HPDE6-E6E7 (cell line): ENCODE results near the gene COMTD1.

ENCODE experiments used
- DNase-seq: peaks from one replicate; pipeline ENCODE4 v3.0.0; 2011; ENCODE audit warnings: missing footprints; ENCODE audit errors: extremely low spot score

Gene COMTD1

DNA sequence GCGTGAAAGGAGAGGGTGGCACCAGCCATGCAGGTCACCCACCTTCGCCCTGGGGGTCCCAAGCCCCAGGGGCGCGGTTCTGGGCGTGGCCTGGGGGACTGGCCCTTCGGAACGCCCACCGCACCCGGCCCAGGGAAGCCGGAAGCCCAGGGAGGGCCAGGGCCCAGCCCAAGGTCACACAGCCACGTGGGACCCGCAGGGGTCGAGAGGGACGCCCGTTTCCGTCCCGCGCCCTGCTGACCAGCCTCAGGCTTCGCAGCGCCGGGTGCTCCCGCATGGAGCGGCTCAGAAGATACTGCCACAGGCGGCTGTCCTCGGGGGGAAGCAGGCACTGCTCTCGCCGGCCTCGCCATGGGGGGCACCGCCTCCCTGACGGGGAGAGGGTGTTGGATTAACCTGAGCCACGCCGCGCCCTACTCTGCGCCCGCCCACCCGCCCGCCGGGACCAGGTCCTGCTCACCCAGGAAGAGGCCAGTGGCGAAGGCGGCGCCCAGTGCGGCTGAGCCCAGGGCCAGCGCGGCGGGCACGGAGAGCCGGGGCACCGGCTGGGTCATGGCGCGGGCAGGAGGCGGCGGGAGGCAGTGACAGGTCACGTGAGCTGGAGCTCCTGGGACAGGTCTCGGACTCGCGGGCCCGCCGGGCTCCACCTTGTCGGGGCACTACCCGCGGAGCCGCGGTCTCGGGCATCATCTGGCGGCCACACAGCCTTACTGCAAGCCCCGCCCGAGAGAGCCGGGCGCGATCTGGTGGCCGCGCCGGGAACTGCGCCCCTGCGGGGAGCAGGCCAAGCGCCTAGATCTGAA is at the start of gene COMTD1:
Gene COMTD1 (minus strand): TSS at position 583 of the 803 bp plus-strand sequence. CDS start 29 bp downstream, at position 554.
- DNase-seq, result peak; percentile 95

DNA sequence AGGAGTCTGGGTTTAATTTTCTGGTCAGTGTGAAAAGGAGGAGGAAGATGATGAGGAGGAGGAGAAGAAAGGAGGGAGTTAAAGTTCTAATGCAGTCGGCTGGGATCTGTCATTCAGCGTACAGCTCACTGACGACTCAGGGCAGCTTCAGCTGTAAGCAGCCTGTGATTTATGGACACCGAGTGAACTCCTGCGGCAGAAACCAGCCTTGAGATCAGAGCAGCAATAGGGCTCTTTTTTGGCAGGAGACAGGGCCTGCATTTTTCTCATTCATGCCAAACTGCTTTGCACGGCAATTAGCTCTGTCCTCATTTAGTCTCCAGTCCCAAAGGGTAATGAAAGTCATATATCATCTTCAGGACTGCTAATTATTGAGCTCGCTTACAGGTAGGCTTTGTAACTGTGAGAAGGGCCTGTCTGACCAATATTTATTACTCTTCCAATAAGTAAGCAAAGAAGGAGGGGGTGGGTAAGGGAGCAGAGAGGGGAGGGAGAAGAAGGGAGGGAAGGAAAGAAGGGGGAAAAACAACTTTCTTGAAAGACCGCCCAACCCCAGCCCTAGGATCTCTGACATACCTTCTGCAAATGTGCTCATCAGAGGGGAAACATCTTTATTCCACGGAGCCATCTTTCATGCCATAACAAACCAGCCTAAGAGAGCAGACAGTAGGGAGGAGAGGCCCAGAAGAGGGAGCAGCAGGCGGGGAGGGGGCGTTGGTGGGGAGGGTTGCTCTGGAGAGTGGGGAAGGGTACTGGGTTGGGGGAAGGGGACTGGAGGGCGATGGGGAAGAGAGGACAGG is 48.1 kb upstream of the COMTD1 start:
- DNase-seq, result no peak

DNA sequence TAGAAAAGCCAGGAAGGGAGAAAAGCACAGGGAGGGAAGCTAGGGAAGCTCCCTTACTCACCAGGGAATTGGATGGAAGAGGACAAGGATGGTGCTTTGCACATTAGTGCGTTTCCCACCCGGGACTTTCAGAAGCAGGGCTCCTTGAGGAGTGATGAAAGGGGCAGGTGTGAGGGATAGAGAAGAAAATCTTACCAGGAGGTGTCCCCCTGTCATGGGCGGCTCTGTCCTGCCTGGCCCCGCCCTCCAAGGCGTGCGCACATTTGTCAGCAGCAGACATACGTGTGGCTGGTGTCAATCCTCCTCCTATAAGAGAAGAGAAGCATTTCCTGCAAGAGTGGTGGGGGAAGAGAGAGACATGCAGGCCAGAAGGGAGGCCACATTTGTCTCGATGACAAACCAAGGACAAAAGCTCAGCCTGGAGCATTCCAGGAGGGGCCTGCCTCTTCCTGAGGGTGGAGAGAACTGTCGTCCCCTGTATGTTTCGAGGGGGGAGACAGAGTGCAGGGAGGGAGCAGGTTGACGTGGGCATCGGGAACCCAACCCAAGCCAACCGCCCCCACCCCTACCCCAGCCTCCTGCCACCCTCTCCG is 47.4 kb upstream of the COMTD1 start:
- DNase-seq, result no peak

- DNase-seq, result no peak
Observed at GRCh38 chr10:75281974-75282373, 46.2 kb upstream of the COMTD1 start.

DNA sequence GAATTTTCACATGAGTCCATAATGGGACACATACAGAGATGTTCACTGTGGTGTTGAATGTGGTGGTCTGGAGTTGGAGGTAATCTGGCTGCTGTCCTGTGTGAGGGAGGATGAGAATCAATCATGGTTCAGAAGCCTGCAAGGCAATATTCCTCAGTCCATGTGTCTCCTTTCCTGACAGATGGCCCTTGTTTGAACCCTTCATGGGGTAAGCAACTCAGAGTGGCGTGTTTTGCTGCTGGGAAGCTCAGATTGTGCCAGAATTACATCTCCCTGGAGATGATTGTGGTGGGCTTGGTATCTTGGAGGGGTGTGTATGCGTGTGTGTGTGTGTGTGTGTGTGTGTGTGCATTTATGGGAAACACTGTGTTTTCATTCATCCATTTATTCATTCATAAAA is 44.5 kb upstream of the COMTD1 start:
- no peak for DNase-seq

DNA sequence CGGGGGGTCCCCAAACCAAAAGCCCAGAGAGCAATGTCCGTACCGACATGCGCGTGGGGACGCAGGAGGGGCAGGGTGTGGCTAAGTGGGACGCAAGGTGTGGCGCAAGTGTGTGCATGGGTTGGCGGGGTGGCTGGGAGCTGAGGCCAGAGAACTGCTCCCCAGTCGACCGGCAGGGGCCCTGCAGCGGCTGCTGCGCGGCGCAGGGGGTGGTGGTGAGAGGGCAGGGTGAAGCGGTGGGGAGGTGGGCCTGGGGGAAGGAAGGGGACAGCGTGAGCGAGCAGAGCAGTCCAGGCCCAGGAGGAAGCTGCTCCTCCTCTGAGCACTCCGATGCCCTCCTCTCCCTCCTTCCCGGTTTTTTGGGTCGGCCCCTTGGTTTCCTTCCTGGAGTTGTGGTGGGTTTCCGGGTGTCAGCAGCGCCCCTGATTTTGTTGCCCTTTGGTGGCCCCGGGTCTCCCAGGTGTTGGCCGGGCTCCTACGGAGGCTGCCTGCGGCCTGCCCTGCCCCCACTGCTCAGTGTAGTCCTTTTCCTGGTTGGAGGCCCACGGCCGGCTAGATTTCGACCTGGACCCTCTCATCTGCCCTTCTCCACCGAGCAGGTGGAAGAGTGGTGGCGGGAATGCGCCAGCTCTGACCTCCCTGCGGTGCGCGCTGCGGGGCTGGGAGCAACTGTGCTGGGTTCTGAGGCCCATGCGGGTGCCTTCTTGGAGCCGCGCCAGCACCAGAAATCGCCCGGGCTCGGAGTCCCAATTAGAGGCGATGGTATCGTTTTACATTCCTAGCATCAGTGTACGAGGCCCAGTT is 40.5 kb upstream of the COMTD1 start:
- no peak for DNase-seq

DNA sequence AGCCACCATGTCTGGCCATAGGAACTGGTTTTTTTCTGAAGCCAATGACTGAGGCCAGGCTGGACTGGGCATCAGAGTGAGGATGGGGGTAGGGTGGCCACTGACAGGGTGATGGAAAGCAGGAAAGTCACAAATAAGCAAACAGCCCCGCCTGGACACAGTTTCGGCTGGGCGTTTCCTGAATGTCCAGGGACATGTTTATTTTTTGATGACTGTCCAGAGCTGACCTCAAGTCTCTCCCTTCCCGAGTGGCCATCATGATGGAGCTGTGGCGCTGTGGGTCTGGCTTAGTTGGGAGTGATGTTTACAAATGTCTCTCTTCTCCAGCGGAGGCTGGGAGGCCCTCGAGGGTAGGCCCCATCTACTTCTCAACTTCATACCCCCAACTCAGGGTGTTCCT is 37.1 kb upstream of the COMTD1 start:
- no peak for DNase-seq

- no peak for DNase-seq
Observed at GRCh38 chr10:75272094-75272493, 36.3 kb upstream of the COMTD1 start.

- no peak for DNase-seq
Observed at GRCh38 chr10:75269605-75270004, 33.8 kb upstream of the COMTD1 start.

DNA sequence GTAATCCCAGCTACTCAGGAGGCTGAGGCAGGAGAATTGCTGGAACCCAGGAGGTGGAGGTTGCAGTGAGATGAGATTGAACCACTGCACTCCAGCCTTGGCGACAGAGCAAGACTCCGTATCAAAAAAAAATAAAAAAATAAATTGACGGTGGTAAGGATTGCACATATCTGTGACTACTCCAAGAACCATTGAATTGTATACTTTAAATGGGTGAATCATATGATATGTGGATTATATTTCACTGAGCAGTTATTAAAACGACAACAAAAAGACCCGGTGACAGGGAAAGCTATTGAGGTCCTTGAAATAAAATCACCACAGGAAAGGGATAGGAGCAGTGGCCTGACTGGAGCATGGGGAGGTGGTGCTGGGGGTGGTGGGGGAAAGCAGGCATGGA is 31.2 kb upstream of the COMTD1 start:
- DNase-seq, result no peak

DNA sequence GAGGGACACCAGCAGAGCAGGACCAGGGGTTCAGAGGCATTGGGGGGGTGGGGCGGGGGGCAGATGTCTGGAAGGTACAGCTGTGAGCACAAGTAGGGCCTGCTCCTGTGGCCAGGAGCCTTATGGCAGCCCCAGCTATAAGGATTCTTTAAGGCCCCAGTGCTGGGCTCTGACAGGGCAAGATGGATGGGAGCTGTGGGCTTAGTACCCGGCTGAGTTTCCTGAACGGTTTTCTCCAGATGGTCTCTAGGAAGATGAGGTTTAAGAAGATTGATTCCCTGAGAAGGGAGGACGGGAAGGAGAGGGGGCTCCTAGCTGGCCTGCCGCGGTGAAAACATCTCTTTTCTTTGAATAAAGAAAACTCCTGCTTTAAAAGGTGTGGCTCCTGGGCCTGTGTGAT is 30.1 kb upstream of the COMTD1 start:
- DNase-seq, result no peak

DNA sequence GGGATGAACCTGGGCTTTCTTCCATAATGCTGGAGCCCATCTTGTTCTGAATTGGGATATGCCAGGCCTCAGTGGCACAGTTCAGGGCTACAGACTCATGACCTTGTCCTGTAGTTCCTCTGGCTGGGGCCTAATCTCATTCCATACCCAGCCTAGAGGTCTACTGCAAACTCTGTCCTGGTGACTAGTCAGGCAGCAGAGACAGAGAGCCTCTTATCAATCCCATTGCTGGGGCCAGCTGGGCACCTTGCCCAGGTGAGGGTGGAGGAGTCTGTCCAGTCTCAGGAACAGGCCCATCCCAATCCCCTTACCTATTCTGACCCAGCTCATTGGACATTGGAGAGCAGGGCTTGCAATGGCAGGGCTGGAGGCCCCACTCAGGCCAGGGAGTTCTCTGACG is 28.0 kb upstream of the COMTD1 start:
- DNase-seq, result no peak

DNA sequence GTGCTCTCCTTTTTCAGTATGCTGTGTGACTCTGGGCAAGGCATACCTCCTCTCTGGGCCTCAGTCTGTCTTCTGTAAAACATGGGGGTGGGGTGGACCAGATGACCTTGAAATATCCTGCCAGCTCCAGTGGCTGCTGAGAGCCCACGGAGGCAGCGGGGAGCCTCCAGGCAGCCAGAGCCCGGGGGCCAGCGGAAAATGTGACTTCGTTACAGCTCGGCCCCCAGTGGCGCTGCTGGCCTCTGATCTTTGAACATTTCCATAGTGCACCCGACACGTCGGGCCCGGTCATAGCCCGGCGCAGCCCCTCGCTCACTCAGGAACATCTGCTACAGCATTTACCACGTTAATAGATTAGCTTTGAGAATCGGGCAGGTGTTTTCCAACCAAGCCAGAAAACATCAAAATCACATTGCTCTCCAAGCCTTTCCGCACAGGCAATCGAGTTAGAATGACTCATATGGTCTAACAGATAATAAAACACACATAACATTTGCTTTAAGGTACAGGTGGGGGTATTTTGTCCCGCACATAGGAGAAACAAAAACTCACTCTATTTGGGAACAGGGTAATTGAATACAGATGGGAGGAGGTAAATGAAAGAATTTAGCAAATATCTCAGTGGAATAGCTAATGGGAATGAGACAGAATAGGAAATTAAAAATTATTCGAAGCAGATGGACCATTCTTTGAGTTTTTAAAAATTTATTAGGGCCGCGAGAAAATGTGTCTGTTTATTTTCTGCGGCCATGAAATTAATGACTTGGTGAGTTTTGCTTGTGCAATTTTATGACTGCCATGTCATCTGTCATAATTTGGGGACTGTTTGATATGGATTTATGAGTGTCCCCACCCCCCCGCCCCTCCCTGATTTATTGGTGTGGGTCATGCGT is 26.3 kb upstream of the COMTD1 start:
- no peak for DNase-seq

DNA sequence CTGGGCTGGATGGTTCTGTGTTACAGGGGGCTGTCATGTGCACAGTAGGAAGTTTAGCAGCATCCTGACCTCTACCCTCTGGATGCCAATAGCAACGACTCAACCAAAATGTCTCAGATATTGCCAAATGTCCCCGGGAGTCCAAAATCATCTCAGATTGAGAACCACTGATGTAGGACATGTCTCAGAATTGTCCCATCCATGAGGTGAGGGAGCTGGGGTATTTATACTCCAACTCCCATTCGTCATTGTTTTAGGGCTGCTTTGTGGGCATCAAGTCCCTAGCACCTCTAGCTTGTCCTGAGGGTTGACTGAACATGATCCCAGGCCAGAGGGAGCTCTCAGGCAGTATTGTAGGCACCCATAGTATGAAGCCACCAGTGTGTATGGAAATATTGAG is 25.2 kb upstream of the COMTD1 start:
- no peak for DNase-seq

- DNase-seq, result no peak
Observed at GRCh38 chr10:75254739-75255138, 19.0 kb upstream of the COMTD1 start.

GRCh38 chr10:75253281-75254220 is 17.8 kb upstream of the COMTD1 start:
- no peak for DNase-seq

GRCh38 chr10:75250934-75251333 is 15.2 kb upstream of the COMTD1 start:
- peak; percentile 98 for DNase-seq

DNA sequence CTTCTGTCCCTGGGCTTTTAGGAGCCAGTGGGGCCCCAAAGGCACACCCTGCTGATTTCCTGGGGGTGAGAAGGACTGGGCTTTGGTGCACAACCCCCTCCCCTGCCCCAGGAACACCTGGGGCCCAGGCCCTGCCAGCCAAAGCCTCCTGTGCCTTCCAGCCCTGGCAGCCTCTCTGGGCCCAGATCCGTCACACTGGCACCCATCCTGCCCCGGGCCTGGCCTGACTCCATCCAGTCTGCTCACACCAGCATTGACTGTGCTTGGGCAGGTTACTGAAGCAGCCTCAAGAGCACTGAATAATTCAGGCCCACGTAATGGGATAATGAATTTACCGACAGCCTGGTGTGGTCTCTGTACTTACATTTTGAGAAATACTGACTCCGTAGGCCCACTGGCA is 12.0 kb upstream of the COMTD1 start:
- no peak for DNase-seq

GRCh38 chr10:75246506-75246905 is 10.7 kb upstream of the COMTD1 start:
- no peak for DNase-seq
